DND-41 (cell line): Measurements from ENCODE around the gene LMF1.

ENCODE experiments used
- ATAC-seq: fragments of 200-7000 bp; cut with Tn5 transposase; 3 replicates; pipeline ENCODE4 v1.9.1; 2021; ENCODE audit warnings: low read depth; ENCODE audit not compliant: insufficient read depth
- DNase-seq: peaks from one replicate; pipeline ENCODE4 v3.0.0-alpha.2; 2020
- H2AFZ ChIP-seq: 2 replicates; pipeline ENCODE4 v1.6.0; 2012; ENCODE audit warnings: low read depth, low read length
- H3K27ac ChIP-seq: 2 replicates; pipeline ENCODE4 v1.5.1; 2012; ENCODE audit warnings: low read length, inconsistent platforms
- H3K27me3 ChIP-seq: fragments of 200-600 bp; sonication (generic); 2 replicates; pipeline ENCODE4 v1.6.0; 2012; ENCODE audit warnings: low read length, mild to moderate bottlenecking, inconsistent platforms; ENCODE audit not compliant: insufficient read depth, poor library complexity
- H3K36me3 ChIP-seq: 2 replicates; pipeline ENCODE4 v1.5.1; 2012; ENCODE audit warnings: low read length, inconsistent platforms; ENCODE audit not compliant: insufficient read depth
- H3K4me1 ChIP-seq: 2 replicates; pipeline ENCODE4 v1.5.1; 2012; ENCODE audit warnings: mild to moderate bottlenecking, low read length; ENCODE audit not compliant: insufficient read depth
- H3K4me2 ChIP-seq: 2 replicates; pipeline ENCODE4 v1.6.0; 2012; ENCODE audit warnings: mild to moderate bottlenecking, moderate library complexity, low read length, inconsistent platforms; ENCODE audit not compliant: insufficient read depth
- H3K4me3 ChIP-seq, 2 experiments: fragments of 200-600 bp in 1 of 2; shearing (Covaris generic) in 1 of 2; 2 replicates each; pipeline ENCODE4 v1.5.1; 2012 to 2016; ENCODE audit warnings: inconsistent platforms in 2 of 2, low read length in 2 of 2, mild to moderate bottlenecking in 2 of 2, low read depth in 1 of 2, moderate library complexity in 1 of 2
- H3K79me2 ChIP-seq: 2 replicates; pipeline ENCODE4 v1.6.0; 2012; ENCODE audit warnings: low read length, inconsistent platforms; ENCODE audit not compliant: insufficient read depth
- H3K9ac ChIP-seq: 2 replicates; pipeline ENCODE4 v1.6.0; 2012; ENCODE audit warnings: low read depth, mild to moderate bottlenecking, inconsistent platforms, low read length, moderate library complexity
- H3K9me3 ChIP-seq: 2 replicates; pipeline ENCODE4 v1.5.1; 2012; ENCODE audit warnings: low read length, moderate library complexity, mild to moderate bottlenecking, inconsistent platforms; ENCODE audit not compliant: insufficient read depth, severe bottlenecking
- H4K20me1 ChIP-seq: 2 replicates; pipeline ENCODE4 v1.6.0; 2012; ENCODE audit warnings: low read length; ENCODE audit not compliant: insufficient read depth
- CTCF ChIP-seq: IDR thresholded peaks from 2 replicates; pipeline ENCODE4 v1.5.1; 2012; ENCODE audit warnings: borderline replicate concordance, low read length, moderate library complexity, mild to moderate bottlenecking; ENCODE audit not compliant: poor library complexity, severe bottlenecking; ENCODE audit errors: extremely low read depth
- EZH2 ChIP-seq: IDR thresholded peaks from 3 replicates; pipeline ENCODE4 v1.6.1; 2012; ENCODE audit warnings: borderline replicate concordance, low read depth, mild to moderate bottlenecking, moderate library complexity, low read length, inconsistent platforms; ENCODE audit not compliant: severe bottlenecking

LMF1 gene

DNA sequence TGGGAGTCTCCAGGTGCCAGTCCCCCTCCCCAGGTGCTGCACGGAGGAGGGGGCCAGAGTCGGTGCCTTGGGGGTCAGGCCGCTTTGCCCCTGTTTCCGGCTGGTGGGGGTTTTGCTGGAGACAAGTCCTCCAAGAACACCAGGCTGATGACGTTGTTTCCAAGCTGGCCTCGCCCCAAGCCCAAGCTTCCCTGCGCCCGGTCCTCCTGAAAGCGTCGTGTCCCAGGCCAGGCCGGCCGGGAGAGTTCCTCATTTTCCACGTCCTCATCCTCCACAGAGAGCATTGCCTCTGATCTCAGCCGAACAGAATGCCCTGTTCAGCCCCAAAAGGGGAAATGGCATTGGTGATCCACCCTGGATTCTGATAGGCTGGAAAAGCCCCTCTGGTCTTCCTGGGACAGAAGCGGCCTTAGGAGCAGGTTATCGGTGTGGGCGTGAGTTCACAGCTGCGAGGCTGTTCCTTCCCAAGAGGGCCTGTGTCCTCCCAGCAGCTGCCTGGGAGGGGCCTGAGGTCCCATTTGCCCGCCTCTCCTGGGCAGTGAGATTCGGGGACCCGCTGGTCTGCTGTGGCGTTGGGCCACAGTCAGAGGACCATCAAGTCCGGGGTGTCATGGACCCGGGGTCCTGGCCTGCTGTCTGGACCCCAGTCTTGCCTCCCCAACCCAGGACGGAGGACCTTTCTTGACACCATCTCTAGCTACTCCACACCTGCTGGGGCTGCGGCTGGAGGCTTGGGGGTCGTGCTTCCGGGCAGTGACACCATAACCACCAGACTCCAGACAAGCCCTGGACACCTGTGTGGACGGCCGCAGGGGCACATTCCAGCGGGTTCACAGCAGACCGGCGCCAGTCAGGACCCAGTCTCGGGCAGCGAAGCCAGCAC lies 17.9 kb upstream of the LMF1 start:
- no peak for DNase-seq

GRCh38 chr16:987906-988305 lies 17.1 kb upstream of the LMF1 start:
- no peak overlapping the region for H3K4me3 ChIP-seq
- H3K27ac ChIP-seq = no peak overlapping the region
- DNase-seq = no peak
- H3K4me2 ChIP-seq = no peak overlapping the region
- H3K27me3 ChIP-seq = no peaks in the 10 kb centered on the region
- no peaks in the 10 kb centered on the region; the same call in 1 of the 2 replicates for H4K20me1 ChIP-seq
- no peak overlapping the region for H3K9ac ChIP-seq
- no peaks in the 10 kb centered on the region for H3K4me1 ChIP-seq
- ATAC-seq = no peak
- H3K79me2 ChIP-seq = no peaks in the 10 kb centered on the region
- TF ChIP-seq EZH2 (no peak), CTCF (no peak)
- H3K9me3 ChIP-seq = no peaks in the 10 kb centered on the region
- H2AFZ ChIP-seq = no peak overlapping the region
- no peaks in the 10 kb centered on the region for H3K36me3 ChIP-seq

More for the DNA sequence above, 17.9 kb upstream of the LMF1 start:
- no peak overlapping the region for H3K9ac ChIP-seq
- TF ChIP-seq CTCF (no peak), EZH2 (no peak)
- no peak overlapping the region for H3K4me3 ChIP-seq
- ATAC-seq = no peak
- no peaks in the 10 kb centered on the region; the same call in 1 of the 2 replicates for H4K20me1 ChIP-seq
- H3K27ac ChIP-seq = no peak overlapping the region
- H3K79me2 ChIP-seq = no peaks in the 10 kb centered on the region
- no peak overlapping the region for H2AFZ ChIP-seq
- no peaks in the 10 kb centered on the region for H3K9me3 ChIP-seq
- H3K4me1 ChIP-seq = no peaks in the 10 kb centered on the region
- H3K4me2 ChIP-seq = no peak overlapping the region
- H3K27me3 ChIP-seq = no peaks in the 10 kb centered on the region
- no peaks in the 10 kb centered on the region for H3K36me3 ChIP-seq

- H4K20me1 ChIP-seq = no peaks in the 10 kb centered on the region; the same call in 1 of the 2 replicates
- H3K4me1 ChIP-seq = no peaks in the 10 kb centered on the region
- no peak overlapping the region for H3K4me3 ChIP-seq
Measured at GRCh38 chr16:986925-987582, 16.3 kb upstream of the LMF1 start.

More at GRCh38 chr16:986925-987582, 16.3 kb upstream of the LMF1 start:
- H2AFZ ChIP-seq = no peak overlapping the region
- no peak overlapping the region for H3K27ac ChIP-seq
- TF ChIP-seq EZH2 (no peak), CTCF (no peak)
- no peak for ATAC-seq
- no peak for DNase-seq
- no peak overlapping the region for H3K9ac ChIP-seq
- H3K9me3 ChIP-seq = no peaks in the 10 kb centered on the region
- no peaks in the 10 kb centered on the region for H3K27me3 ChIP-seq
- no peak overlapping the region for H3K4me2 ChIP-seq
- H3K36me3 ChIP-seq = no peaks in the 10 kb centered on the region
- H3K79me2 ChIP-seq = no peaks in the 10 kb centered on the region
